Mesenchymal stem cell (in vitro differentiated cells and primary cell): Measurements from ENCODE around the gene TMEM181.

Source experiments
- DNase-seq: peaks from one replicate; pipeline ENCODE4 v3.0.0-alpha.2; 2013
- H2AFZ ChIP-seq: one replicate; pipeline ENCODE4 v1.6.1; 2013; ENCODE audit warnings: low read depth, mild to moderate bottlenecking, control low read depth, inconsistent platforms, low read length, moderate library complexity
- H2AK5ac ChIP-seq: 2 replicates; pipeline ENCODE4 v1.6.1; 2013; ENCODE audit warnings: low read length, moderate library complexity, mild to moderate bottlenecking, inconsistent platforms; ENCODE audit not compliant: severe bottlenecking
- H2BK120ac ChIP-seq: one replicate; pipeline ENCODE4 v1.6.1; 2013; ENCODE audit warnings: low read depth, mild to moderate bottlenecking, inconsistent platforms, low read length, moderate library complexity
- H2BK12ac ChIP-seq, 2 experiments: one replicate each; pipeline ENCODE4 v1.6.1; 2013; ENCODE audit warnings: inconsistent platforms in 2 of 2, low read length in 2 of 2, mild to moderate bottlenecking in 2 of 2, moderate library complexity in 2 of 2, control low read depth in 1 of 2
- H2BK15ac ChIP-seq: one replicate; pipeline ENCODE4 v1.6.1; 2013; ENCODE audit warnings: mild to moderate bottlenecking, low read depth, inconsistent platforms; ENCODE audit not compliant: poor library complexity, severe bottlenecking
- H2BK5ac ChIP-seq: 2 replicates; pipeline ENCODE4 v1.6.1; 2013; ENCODE audit warnings: low read depth, mild to moderate bottlenecking, low read length, control low read depth, inconsistent platforms; ENCODE audit not compliant: poor library complexity, severe bottlenecking
- H3K14ac ChIP-seq, 2 experiments: one replicate each; pipeline ENCODE4 v1.6.1; 2013; ENCODE audit warnings: inconsistent platforms in 2 of 2, low read length in 2 of 2, control low read depth in 1 of 2, mild to moderate bottlenecking in 1 of 2, moderate library complexity in 1 of 2
- H3K18ac ChIP-seq, 2 experiments: one replicate each; pipeline ENCODE4 v1.6.1; 2013; ENCODE audit warnings: inconsistent platforms in 2 of 2, low read length in 2 of 2, control low read depth in 1 of 2, low read depth in 1 of 2, mild to moderate bottlenecking in 1 of 2
- H3K23ac ChIP-seq, 2 experiments: one replicate each; pipeline ENCODE4 v1.6.1; 2013; ENCODE audit warnings: inconsistent platforms in 2 of 2, low read length in 2 of 2, mild to moderate bottlenecking in 2 of 2, moderate library complexity in 2 of 2, control low read depth in 1 of 2
- H3K27ac ChIP-seq: 2 replicates; pipeline ENCODE4 v1.5.1; 2013; ENCODE audit warnings: mild to moderate bottlenecking, moderate library complexity, low read length, control low read depth, inconsistent platforms; ENCODE audit not compliant: poor library complexity, severe bottlenecking
- H3K27me3 ChIP-seq, 2 experiments: 2 replicates each; pipeline versions ENCODE4 v1.6.1 to v1.7.0; 2013; ENCODE audit warnings: low read length in 2 of 2, mild to moderate bottlenecking in 2 of 2, moderate library complexity in 2 of 2, control low read depth in 1 of 2, inconsistent platforms in 1 of 2; ENCODE audit not compliant: control insufficient read depth in 1 of 2, insufficient read depth in 1 of 2
- H3K36me3 ChIP-seq, 2 experiments: 2 replicates each; pipeline versions ENCODE4 v1.6.1 to v1.7.0; 2013; ENCODE audit warnings: low read length in 2 of 2, control low read depth in 1 of 2, inconsistent platforms in 1 of 2, low read depth in 1 of 2, mild to moderate bottlenecking in 1 of 2; ENCODE audit not compliant: insufficient read depth in 2 of 2, control insufficient read depth in 1 of 2
- H3K4ac ChIP-seq, 2 experiments: one replicate each; pipeline ENCODE4 v1.6.1; 2013; ENCODE audit warnings: inconsistent platforms in 2 of 2, low read length in 2 of 2, mild to moderate bottlenecking in 2 of 2, moderate library complexity in 2 of 2, control low read depth in 1 of 2, low read depth in 1 of 2
- H3K4me1 ChIP-seq: 2 replicates; pipeline ENCODE4 v1.6.1; 2013; ENCODE audit warnings: low read depth, low read length, control low read depth; ENCODE audit not compliant: control insufficient read depth, insufficient read depth
- H3K4me2 ChIP-seq: 2 replicates; pipeline ENCODE4 v1.6.1; 2013; ENCODE audit warnings: low read length, mild to moderate bottlenecking, inconsistent platforms; ENCODE audit not compliant: poor library complexity, severe bottlenecking
- H3K4me3 ChIP-seq, 2 experiments: 2 replicates each; pipeline versions ENCODE4 v1.5.1 to v1.7.0; 2013; ENCODE audit warnings: low read length in 2 of 2, mild to moderate bottlenecking in 2 of 2, control low read depth in 1 of 2, low read depth in 1 of 2; ENCODE audit not compliant: insufficient read depth in 1 of 2
- H3K79me1 ChIP-seq: replicated peaks from 2 replicates; pipeline ENCODE4 v1.6.1; 2013; ENCODE audit warnings: mild to moderate bottlenecking, control low read depth, low read length, inconsistent platforms; ENCODE audit not compliant: poor library complexity, severe bottlenecking
- H3K9ac ChIP-seq: 2 replicates; pipeline ENCODE4 v1.7.0; 2013; ENCODE audit warnings: mild to moderate bottlenecking, low read length, moderate library complexity
- H3K9me3 ChIP-seq: 2 replicates; pipeline ENCODE4 v1.7.0; 2013; ENCODE audit warnings: mild to moderate bottlenecking, low read length; ENCODE audit not compliant: control insufficient read depth
- H4K8ac ChIP-seq: one replicate; pipeline ENCODE4 v1.6.1; 2013; ENCODE audit warnings: inconsistent platforms, mild to moderate bottlenecking, low read length, moderate library complexity
- H4K91ac ChIP-seq: one replicate; pipeline ENCODE4 v1.6.1; 2013; ENCODE audit warnings: mild to moderate bottlenecking, low read length, inconsistent platforms
- WGBS: methylation state at CpG from one replicate; pipeline ENCODE4 v1.1.7; 2013; ENCODE audit warnings: mixed read lengths; 5-methylcytosine and 5-hydroxymethylcytosine counted together

Gene TMEM181

GRCh38 chr6:158662607-158662953, 102.7 kb downstream of the TMEM181 start:
- no peaks in the 10 kb centered on the region for H3K79me1 ChIP-seq
- peak overlapping the region in 1 of 2 experiments; percentile 41 for H3K4me3 ChIP-seq
- no peak overlapping the region for H4K8ac ChIP-seq
- no peak overlapping the region for H2BK12ac ChIP-seq
- peaks cover 1% of the 10 kb centered on the region for H3K4me1 ChIP-seq
- no peak overlapping the region for H4K91ac ChIP-seq
- DNase-seq = no peak
- H3K4ac ChIP-seq = no peak overlapping the region
- no peak overlapping the region for H3K23ac ChIP-seq
- peaks cover 0 to 6% of the 10 kb centered on the region in 2 experiments for H3K27me3 ChIP-seq
- H2BK5ac ChIP-seq = no peak overlapping the region
- no peak overlapping the region for H3K27ac ChIP-seq
- H3K9me3 ChIP-seq = no peaks in the 10 kb centered on the region
- no peak overlapping the region for H3K18ac ChIP-seq
- H3K14ac ChIP-seq = no peak overlapping the region
- no peak overlapping the region for H2BK120ac ChIP-seq
- H3K9ac ChIP-seq = peak overlapping the region; percentile 35
- H2AFZ ChIP-seq = no peak overlapping the region
- WGBS = 100% methylated on average over 3 of the region's 3 CpGs
- H3K4me2 ChIP-seq = no peak overlapping the region
- no peak overlapping the region for H2BK15ac ChIP-seq
- H2AK5ac ChIP-seq = no peak overlapping the region
- peaks cover 0 to 5% of the 10 kb centered on the region in 2 experiments for H3K36me3 ChIP-seq

GRCh38 chr6:158662954-158663624, 103.2 kb downstream of the TMEM181 start:
- WGBS = 81% methylated on average over 27 of the region's 27 CpGs
- DNase-seq = no peak
- Histone ChIP-seq H3K23ac (no peak overlapping the region), H2AFZ (no peak overlapping the region), H3K14ac (no peak overlapping the region), H2BK5ac (no peak overlapping the region), H4K8ac (no peak overlapping the region), H3K27ac (no peak overlapping the region), H2BK120ac (no peak overlapping the region), H2BK12ac (no peak overlapping the region), H3K79me1 (no peaks in the 10 kb centered on the region), H3K9me3 (no peaks in the 10 kb centered on the region), H2AK5ac (no peak overlapping the region), H3K9ac (peak overlapping the region; percentile 35), H3K4ac (no peak overlapping the region), H3K18ac (no peak overlapping the region), H3K4me2 (no peak overlapping the region), H4K91ac (no peak overlapping the region), H3K4me1 (peaks cover 1% of the 10 kb centered on the region), H3K4me3 (peak overlapping the region in 1 of 2 experiments; percentile 41), H3K36me3 (peaks cover 0 to 5% of the 10 kb centered on the region in 2 experiments), H3K27me3 (peaks cover 0 to 6% of the 10 kb centered on the region in 2 experiments), H2BK15ac (no peak overlapping the region)

- Histone ChIP-seq H3K4me3 (peak overlapping the region in 1 of 2 experiments; percentile 41), H3K23ac (no peak overlapping the region), H2BK5ac (no peak overlapping the region), H3K27me3 (peaks cover 0 to 6% of the 10 kb centered on the region in 2 experiments), H4K91ac (no peak overlapping the region), H4K8ac (no peak overlapping the region), H2BK120ac (no peak overlapping the region), H2BK12ac (no peak overlapping the region), H3K9ac (peak overlapping the region; percentile 35), H2BK15ac (no peak overlapping the region), H3K36me3 (peaks cover 0 to 5% of the 10 kb centered on the region in 2 experiments), H2AK5ac (no peak overlapping the region), H3K79me1 (no peaks in the 10 kb centered on the region), H3K4me1 (peaks cover 1% of the 10 kb centered on the region), H3K9me3 (no peaks in the 10 kb centered on the region), H3K27ac (no peak overlapping the region), H2AFZ (no peak overlapping the region), H3K14ac (no peak overlapping the region), H3K4ac (no peak overlapping the region), H3K18ac (no peak overlapping the region), H3K4me2 (no peak overlapping the region)
- 81% methylated on average over 11 of the region's 11 CpGs for WGBS
- no peak for DNase-seq
These were observed 103.8 kb downstream of the TMEM181 start for GRCh38 chr6:158663625-158664165.

GRCh38 chr6:158665332-158665731, 105.4 kb downstream of the TMEM181 start:
- H3K4ac ChIP-seq = no peak overlapping the region
- H4K8ac ChIP-seq = no peak overlapping the region
- H3K4me3 ChIP-seq = no peak overlapping the region
- H3K18ac ChIP-seq = no peak overlapping the region
- peaks cover 1% of the 10 kb centered on the region for H3K4me1 ChIP-seq
- peak overlapping the region; percentile 78 for H2BK15ac ChIP-seq
- no peak overlapping the region for H2BK5ac ChIP-seq
- H3K27me3 ChIP-seq = peaks cover 0 to 6% of the 10 kb centered on the region in 2 experiments
- H3K14ac ChIP-seq = peak overlapping the region in 1 of 2 experiments; percentile 95
- H2AK5ac ChIP-seq = no peak overlapping the region
- H3K4me2 ChIP-seq = no peak overlapping the region
- no peak overlapping the region for H4K91ac ChIP-seq
- no peak overlapping the region for H2BK120ac ChIP-seq
- H3K9ac ChIP-seq = no peak overlapping the region
- no peaks in the 10 kb centered on the region for H3K79me1 ChIP-seq
- peaks cover 0 to 5% of the 10 kb centered on the region in 2 experiments for H3K36me3 ChIP-seq
- WGBS = 96% methylated on average over 18 of the region's 18 CpGs
- no peak for DNase-seq
- H3K23ac ChIP-seq = no peak overlapping the region
- peak overlapping the region; percentile 21 to 56 for H2BK12ac ChIP-seq
- no peaks in the 10 kb centered on the region for H3K9me3 ChIP-seq
- H2AFZ ChIP-seq = no peak overlapping the region
- H3K27ac ChIP-seq = no peak overlapping the region
